K562 (cell line): ENCODE results near the gene PGM2. TPM values are rescaled to one million over a fixed set of nuclear protein-coding genes. Genes with fewer than 3 reads are reported as not detected.

Source experiments
- ATAC-seq: fragments of 200-7000 bp; cut with Tn5 transposase; 3 replicates; pipeline ENCODE4 v1.9.1; 2020; ENCODE audit warnings: moderate library complexity
- BruUV-seq: library from RNA; stranded (reverse); fragments of 400-500 nt; replicated peaks from 2 replicates; lab custom pipeline; 2021; lab: Mats Ljungman, UMichigan
- CTCF ChIA-PET: fragments of 300-600 bp; formaldehyde crosslinking; extraction: SDS; loops from one replicate; lab custom pipeline; 2021; ENCODE audit warnings: low intra/inter-chr PET ratio; lab: Yijun Ruan, JAX
- POLR2A ChIA-PET: fragments of 300-600, 350-650 bp; sonication (Branson Sonifier 250); formaldehyde crosslinking; extraction: SDS; loops from one replicate; lab custom pipeline; 2021; ENCODE audit warnings: antibody characterized with exemption, inconsistent platforms; lab: Yijun Ruan, JAX
- DNase-seq, 4 experiments: peaks; one replicate each; pipeline versions ENCODE4 v3.0.0 to v3.0.0-alpha.2; 2011 to 2018; ENCODE audit warnings: low spot score in 3 of 4, mixed read lengths in 3 of 4; ENCODE audit errors: extremely low read depth in 1 of 4
- FAIRE-seq: peaks from 2 replicates; lab custom pipeline; 2011; peaks lifted over from hg19 to GRCh38; lab: Jason Lieb, UNC
- H2AFZ ChIP-seq: 2 replicates; pipeline ENCODE4 v1.6.0; 2011; ENCODE audit warnings: low read depth, low read length, control low read depth, inconsistent platforms
- H3K27ac ChIP-seq: fragments of 200-600 bp; 3 replicates; pipeline ENCODE4 v1.8.0; 2011; ENCODE audit warnings: low read depth, mild to moderate bottlenecking, control low read depth, inconsistent platforms, low read length, moderate library complexity, mixed read lengths; ENCODE audit errors: extremely low read depth
- H3K27me3 ChIP-seq, 2 experiments: fragments of 300-600 bp in 1 of 2; 2 replicates in 1 of 2; 3 replicates in 1 of 2; pipeline versions ENCODE4 v1.6.0 to v1.8.0; 2011; ENCODE audit warnings: inconsistent platforms in 2 of 2, low read length in 2 of 2, mild to moderate bottlenecking in 1 of 2, mixed read lengths in 1 of 2, moderate library complexity in 1 of 2; ENCODE audit not compliant: control insufficient read depth in 2 of 2, insufficient read depth in 2 of 2
- H3K36me3 ChIP-seq: fragments of 300-600 bp; 3 replicates; pipeline ENCODE4 v1.8.0; 2011; ENCODE audit warnings: mild to moderate bottlenecking, low read length, inconsistent platforms; ENCODE audit not compliant: control insufficient read depth, insufficient read depth
- H3K4me1 ChIP-seq, 2 experiments: fragments of 200-600 bp in 1 of 2; replicated peaks in 1 of 2; 2 replicates in 1 of 2; 3 replicates in 1 of 2; pipeline versions ENCODE4 v1.5.1 to v1.8.0; 2011; ENCODE audit warnings: inconsistent platforms in 2 of 2, low read length in 2 of 2, mild to moderate bottlenecking in 1 of 2, mixed read lengths in 1 of 2, moderate library complexity in 1 of 2; ENCODE audit not compliant: control insufficient read depth in 2 of 2, insufficient read depth in 2 of 2
- H3K4me2 ChIP-seq: 2 replicates; pipeline ENCODE4 v1.6.1; 2011; ENCODE audit warnings: low read length, control low read depth, inconsistent platforms, mixed read lengths; ENCODE audit not compliant: insufficient read depth
- H3K4me3 ChIP-seq: fragments of 200-600 bp; sonication (generic), shearing (Covaris generic); 2 replicates; pipeline ENCODE4 v1.5.1; 2016; ENCODE audit warnings: control low read depth, inconsistent platforms
- H3K79me2 ChIP-seq: fragments of 200-600 bp; 3 replicates; pipeline ENCODE4 v1.8.0; 2011; ENCODE audit warnings: low read length, inconsistent platforms; ENCODE audit not compliant: control insufficient read depth, insufficient read depth
- H3K9ac ChIP-seq, 2 experiments: 2 replicates each; pipeline versions ENCODE4 v1.6.0 to v1.6.1; 2011; ENCODE audit warnings: low read depth in 2 of 2, low read length in 2 of 2, control low read depth in 1 of 2, inconsistent platforms in 1 of 2, mild to moderate bottlenecking in 1 of 2, mixed read lengths in 1 of 2; ENCODE audit not compliant: insufficient read depth in 1 of 2
- H3K9me1 ChIP-seq: one replicate; pipeline ENCODE4 v1.6.0; 2011; ENCODE audit warnings: inconsistent platforms, mild to moderate bottlenecking, low read length, moderate library complexity; ENCODE audit not compliant: control insufficient read depth, insufficient read depth
- H3K9me3 ChIP-seq: replicated peaks from 2 replicates; pipeline ENCODE4 v1.5.1; 2011; ENCODE audit warnings: low read depth, low read length, inconsistent platforms; ENCODE audit not compliant: control insufficient read depth, insufficient read depth
- H4K20me1 ChIP-seq: replicated peaks from 2 replicates; pipeline ENCODE4 v1.6.1; 2011; ENCODE audit warnings: low read length, inconsistent platforms, mixed read lengths; ENCODE audit not compliant: control insufficient read depth, insufficient read depth
- CBFB ChIP-seq: sonication (generic); formaldehyde crosslinking; IDR thresholded peaks from 2 replicates; pipeline ENCODE4 v1.4.0; 2020; ENCODE audit warnings: mild to moderate bottlenecking, missing genetic modification reagents
- SIN3A ChIP-seq, 2 experiments: fragments of 150-350 bp in 1 of 2; IDR thresholded peaks; 2 replicates each; pipeline ENCODE4 v1.6.1; 2011 to 2016; ENCODE audit warnings: borderline replicate concordance in 2 of 2, low read depth in 2 of 2, low read length in 2 of 2, mild to moderate bottlenecking in 2 of 2, moderate library complexity in 2 of 2; ENCODE audit not compliant: control insufficient read depth in 1 of 2
- ZNF76 ChIP-seq: fragments of 250-450 bp; sonication (Bioruptor Pico); IDR thresholded peaks from 2 replicates; pipeline ENCODE4 v1.4.0; 2020; ENCODE audit warnings: mild to moderate bottlenecking, moderate library complexity, borderline replicate concordance
- WGBS: fragments of 100-300 bp; shearing (Covaris generic); methylation state at CpG from one replicate; pipeline ENCODE4 v1.1.6; 2016; ENCODE audit warnings: low coverage, mixed read lengths; ENCODE audit not compliant: insufficient coverage; ENCODE audit errors: missing lambda C conversion rate; 5-methylcytosine and 5-hydroxymethylcytosine counted together
- in situ Hi-C: fragments of 300-500 bp; cut with MboI; formaldehyde crosslinking; loops from 4 replicates; pipeline ENCODE4 v1.15.0; 2018; ENCODE audit warnings: inconsistent platforms, mixed read lengths
- intact Hi-C: fragments of 100-400 bp; cut with micrococcal nuclease; formaldehyde crosslinking; loops from 2 replicates; pipeline ENCODE4 v1.14.2; 2022
- polyA plus RNA-seq, 8 experiments: library from polyadenylated mRNA; depleted of rRNA in 4 of 8; stranded (reverse) in 5 of 8; unstranded in 3 of 8; fragments of >200 nt; fragmentation: Nextera tagmentation in 2 of 8; fragmentation: Illumina TruSeq in 1 of 8; extraction: Ambion mirVana in 2 of 8; extraction: Trizol in 1 of 8; gene quantifications; 2 replicates each; pipeline versions ENCODE4 v1.2.1 to v1.2.3, GENCODE V29; 2011 to 2014; ENCODE audit warnings: inconsistent platforms in 1 of 8, missing spikeins in 1 of 8
- total RNA-seq, 7 experiments: library from RNA; depleted of rRNA in 6 of 7; stranded (reverse); fragments of >200 nt in 6 of 7; fragmentation: Illumina TruSeq in 2 of 7; extraction: Trizol in 2 of 7; gene quantifications; 2 replicates each; pipeline versions ENCODE4 v1.2.1 to v1.2.3, GENCODE V29; 2011 to 2021; ENCODE audit warnings: low replicate concordance in 1 of 7
- TF ChIP-seq, protein P1 (sequence below): fragments of 450-650 bp; IDR thresholded peaks from 2 replicates; pipeline ENCODE4 v1.6.1; 2014; ENCODE audit warnings: low read depth, mild to moderate bottlenecking, moderate library complexity, borderline replicate concordance

PGM2 gene
- total and polyA plus RNA-seq, 9 of the 15 experiments (the other 6 are each of a cell fraction or from before 2014, with no cell fraction given): 15.2 to 77.3 (median 51.4) TPM

DNA sequence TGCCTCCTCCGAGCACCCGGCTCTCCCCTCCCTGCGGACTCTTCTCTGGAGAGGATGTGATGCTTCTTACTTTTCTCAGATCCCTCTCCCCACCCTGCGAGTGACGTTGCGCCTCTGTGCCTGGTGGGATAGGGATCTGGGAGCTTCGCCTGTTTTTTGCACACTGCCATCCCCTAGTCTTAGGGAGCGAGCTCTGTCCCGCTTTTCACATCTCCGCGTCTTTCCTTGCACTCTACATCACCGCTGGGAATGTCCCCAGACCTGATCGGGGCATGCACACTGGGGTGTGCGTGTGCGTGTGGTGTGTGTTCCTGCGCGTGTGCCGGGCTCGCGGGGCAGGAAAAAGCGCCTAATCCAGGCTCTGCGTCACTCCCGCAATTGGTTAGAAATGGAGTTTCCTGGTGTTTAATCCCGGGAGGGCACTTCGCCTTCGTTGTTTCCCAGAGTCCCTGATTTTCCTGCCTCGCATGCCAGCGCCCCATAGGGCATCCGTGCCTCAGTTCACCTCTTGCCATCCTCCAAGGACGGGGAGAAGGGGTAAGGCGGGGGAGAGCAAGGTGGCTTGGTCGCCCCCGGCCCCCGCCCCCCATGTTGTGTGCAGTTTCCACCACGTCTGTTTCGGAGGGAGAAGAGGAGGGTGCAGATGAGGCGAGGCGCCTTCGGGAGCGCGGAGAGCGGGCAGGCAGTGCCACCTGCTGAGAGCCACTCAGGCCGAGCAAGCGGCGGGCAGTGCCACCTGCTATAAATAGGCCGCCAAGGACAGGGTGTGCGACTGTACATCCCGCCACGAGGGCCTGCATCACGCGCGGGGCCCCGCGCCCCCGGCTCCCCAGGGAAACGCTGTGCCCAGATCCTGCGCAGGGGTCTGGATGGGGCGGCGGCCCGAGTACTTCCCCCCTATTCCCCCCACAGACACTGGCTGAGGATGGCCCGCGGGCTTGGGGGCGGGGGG is 63.6 kb downstream of the PGM2 start:
- no peaks in the 10 kb centered on the region for H3K9me3 ChIP-seq
- in situ Hi-C loops (no loop called here), intact Hi-C loops (no loop called here)
- H3K36me3 ChIP-seq: no peaks in the 10 kb centered on the region
- no peak overlapping the region for H3K9ac ChIP-seq
- no peak overlapping the region for H3K27ac ChIP-seq
- H3K9me1 ChIP-seq: no peaks in the 10 kb centered on the region
- H2AFZ ChIP-seq: no peak overlapping the region
- peaks cover 2 to 12% of the 10 kb centered on the region in 2 experiments; a peak in 3 of 5 replicates for H3K4me1 ChIP-seq
- POLR2A ChIA-PET: interaction anchor here (0.7 to 1.1 kb wide), 2 partner anchors 11 to 16 kb away, joined by 3 read pairs; no protein-coding TSS in a partner anchor
- ATAC-seq: no peak
- H4K20me1 ChIP-seq: no peaks in the 10 kb centered on the region
- no peak for TF ChIP-seq CBFB (CRISPR knock-in tag)
- no peak for TF ChIP-seq ZNF76 (CRISPR knock-in tag)
- TF ChIP-seq, protein P1, sequence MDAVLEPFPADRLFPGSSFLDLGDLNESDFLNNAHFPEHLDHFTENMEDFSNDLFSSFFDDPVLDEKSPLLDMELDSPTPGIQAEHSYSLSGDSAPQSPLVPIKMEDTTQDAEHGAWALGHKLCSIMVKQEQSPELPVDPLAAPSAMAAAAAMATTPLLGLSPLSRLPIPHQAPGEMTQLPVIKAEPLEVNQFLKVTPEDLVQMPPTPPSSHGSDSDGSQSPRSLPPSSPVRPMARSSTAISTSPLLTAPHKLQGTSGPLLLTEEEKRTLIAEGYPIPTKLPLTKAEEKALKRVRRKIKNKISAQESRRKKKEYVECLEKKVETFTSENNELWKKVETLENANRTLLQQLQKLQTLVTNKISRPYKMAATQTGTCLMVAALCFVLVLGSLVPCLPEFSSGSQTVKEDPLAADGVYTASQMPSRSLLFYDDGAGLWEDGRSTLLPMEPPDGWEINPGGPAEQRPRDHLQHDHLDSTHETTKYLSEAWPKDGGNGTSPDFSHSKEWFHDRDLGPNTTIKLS: no peak
- TF ChIP-seq SIN3A (IDR thresholded peaks at IDR 0.05; ENCODE audit: borderline replicate concordance in 2 of 2, control insufficient read depth in 1 of 2, low read depth in 2 of 2, low read length in 2 of 2): no peak
- TF ChIP-seq, all 486 proteins: peak for 0
- Histone ChIP-seq H3K4me2 (no peak overlapping the region), H3K27me3 (peaks cover 12 to 43% of the 10 kb centered on the region in 2 experiments; a peak in 3 of 5 replicates), H3K4me3 (no peak overlapping the region), H3K79me2 (no peaks in the 10 kb centered on the region)
- DNase-seq: no peak
- CTCF ChIA-PET: no interaction called here
- FAIRE-seq: no peak
- WGBS: 33% methylated on average over 41 of the region's 63 CpGs
- no TSS peak for BruUV-seq
